ENCODE measurements around the gene MAPRE2.

GRCh38 chr18:35062408-35062807, 21.2 kb downstream of the MAPRE2 start:
- no peak for TF ChIP-seq CTCF (conservative IDR thresholded peaks at IDR 0.05; ENCODE audit: low read depth, low read length)
- no peak for TF ChIP-seq EZH2 (IDR thresholded peaks at IDR 0.05; ENCODE audit: low read length, unreplicated experiment)
- TF ChIP-seq EZH2phosphoT487 (IDR thresholded peaks at IDR 0.05; ENCODE audit: borderline replicate concordance, low read length) = no peak
